Right lobe of liver (tissue), 4 donors: ENCODE data around the gene CYBA.

ENCODE experiments used
- POLR2A ChIP-seq: fragments of 450-650 bp; IDR thresholded peaks from one replicate; pipeline ENCODE4 v1.6.1; 2017; ENCODE audit warnings: antibody characterized with exemption, mild to moderate bottlenecking
- TF ChIP-seq, protein P1 (sequence below), 4 donors: fragments of 200-600 bp in 3 of 4; fragments of 450-650 bp in 1 of 4; IDR thresholded peaks; one replicate each; pipeline versions ENCODE4 v1.5.1 to v1.8.0; 2016 to 2022; ENCODE audit warnings: antibody characterized with exemption in 4 of 4, mild to moderate bottlenecking in 2 of 4
- donor health status: DM: no; HTN: no; CAD: no.
- donor health status: DM: no; HTN: no; CAD: no.
- donor health status: DM: no; HTN: yes; CAD: no.

DNA sequence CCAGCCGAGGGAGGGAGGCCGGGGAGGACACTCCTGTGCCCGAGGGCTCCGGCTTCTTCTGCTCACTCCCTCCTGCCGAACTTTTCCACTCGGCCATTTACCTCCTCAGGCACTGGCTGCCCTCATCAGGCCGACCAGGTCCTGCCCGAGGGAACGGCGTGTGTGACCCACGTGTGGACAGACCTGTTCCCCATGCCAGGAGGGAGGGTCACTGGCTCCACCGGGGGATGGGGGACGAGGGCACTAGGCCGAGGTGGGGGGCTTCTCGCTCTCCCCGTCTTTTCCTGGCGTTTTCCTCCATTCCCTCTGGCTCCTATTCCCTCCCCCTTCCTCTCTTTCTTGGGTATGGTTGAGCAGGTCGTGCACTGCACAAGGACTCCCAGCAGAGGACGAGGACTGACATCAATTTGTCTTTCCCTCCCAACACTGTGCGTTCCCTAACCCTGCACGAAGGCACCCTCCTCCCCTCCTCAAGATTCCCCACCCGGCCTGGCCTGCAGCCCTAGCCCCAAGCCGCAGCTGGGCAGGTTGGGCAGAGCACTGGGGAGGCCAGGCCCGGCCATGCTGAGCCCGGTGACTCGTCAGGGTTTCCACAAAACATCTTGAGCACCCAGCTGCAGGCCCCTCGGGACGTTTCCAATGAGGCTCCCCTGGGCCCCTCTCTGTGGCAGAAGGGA is 15.7 kb downstream of the CYBA start:
- TF ChIP-seq, protein P1, sequence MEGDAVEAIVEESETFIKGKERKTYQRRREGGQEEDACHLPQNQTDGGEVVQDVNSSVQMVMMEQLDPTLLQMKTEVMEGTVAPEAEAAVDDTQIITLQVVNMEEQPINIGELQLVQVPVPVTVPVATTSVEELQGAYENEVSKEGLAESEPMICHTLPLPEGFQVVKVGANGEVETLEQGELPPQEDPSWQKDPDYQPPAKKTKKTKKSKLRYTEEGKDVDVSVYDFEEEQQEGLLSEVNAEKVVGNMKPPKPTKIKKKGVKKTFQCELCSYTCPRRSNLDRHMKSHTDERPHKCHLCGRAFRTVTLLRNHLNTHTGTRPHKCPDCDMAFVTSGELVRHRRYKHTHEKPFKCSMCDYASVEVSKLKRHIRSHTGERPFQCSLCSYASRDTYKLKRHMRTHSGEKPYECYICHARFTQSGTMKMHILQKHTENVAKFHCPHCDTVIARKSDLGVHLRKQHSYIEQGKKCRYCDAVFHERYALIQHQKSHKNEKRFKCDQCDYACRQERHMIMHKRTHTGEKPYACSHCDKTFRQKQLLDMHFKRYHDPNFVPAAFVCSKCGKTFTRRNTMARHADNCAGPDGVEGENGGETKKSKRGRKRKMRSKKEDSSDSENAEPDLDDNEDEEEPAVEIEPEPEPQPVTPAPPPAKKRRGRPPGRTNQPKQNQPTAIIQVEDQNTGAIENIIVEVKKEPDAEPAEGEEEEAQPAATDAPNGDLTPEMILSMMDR (IDR thresholded peaks at IDR 0.05) = no peak
- TF ChIP-seq POLR2A = no peak
